Lung (tissue), 12 donors: ENCODE results near the gene ATP5PO. TPM values are rescaled to one million over a fixed set of nuclear protein-coding genes. Genes with fewer than 3 reads are reported as not detected.
"Not testable (repeated sequence)": the region's sequence is repeated elsewhere in the genome, so short reads cannot be mapped to it uniquely, and the experiment has no call there.

ENCODE experiments used
- ATAC-seq: fragments of 200-7000 bp; cut with Tn5 transposase; one replicate; pipeline ENCODE4 v1.9.1; 2020; ENCODE audit warnings: moderate number of reproducible peaks; ENCODE audit not compliant: insufficient read depth, low FRiP score
- DNase-seq, 3 donors: peaks; one replicate each; pipeline ENCODE4 v3.0.0-alpha.2; 2013 to 2017
- H3K27ac ChIP-seq, 2 donors: one replicate each; pipeline ENCODE4 v1.5.1; 2013; ENCODE audit warnings: mild to moderate bottlenecking in 2 of 2, moderate library complexity in 2 of 2, control low read depth in 1 of 2, inconsistent platforms in 1 of 2, low read depth in 1 of 2, low read length in 1 of 2
- H3K27me3 ChIP-seq, 3 donors: one replicate each; pipeline ENCODE4 v1.5.1; 2013; ENCODE audit warnings: low read length in 2 of 3; ENCODE audit not compliant: control insufficient read depth in 3 of 3, insufficient read depth in 3 of 3
- H3K36me3 ChIP-seq, 4 donors: one replicate each; pipeline ENCODE4 v1.5.1; 2013; ENCODE audit warnings: low read length in 4 of 4, mild to moderate bottlenecking in 1 of 4, moderate library complexity in 1 of 4; ENCODE audit not compliant: control insufficient read depth in 4 of 4, insufficient read depth in 4 of 4
- H3K4me1 ChIP-seq, 5 donors: one replicate each; pipeline ENCODE4 v1.5.1; 2013; ENCODE audit warnings: low read length in 5 of 5, mild to moderate bottlenecking in 2 of 5, moderate library complexity in 1 of 5; ENCODE audit not compliant: control insufficient read depth in 5 of 5, insufficient read depth in 5 of 5
- H3K4me3 ChIP-seq: one replicate; pipeline ENCODE4 v1.5.1; 2013; ENCODE audit warnings: mild to moderate bottlenecking, control low read depth, moderate library complexity
- H3K9ac ChIP-seq, 2 donors: one replicate each; pipeline ENCODE4 v1.5.1; 2013; ENCODE audit warnings: low read length in 2 of 2, control low read depth in 1 of 2; ENCODE audit not compliant: insufficient read depth in 1 of 2
- H3K9me3 ChIP-seq, 4 donors: one replicate each; pipeline ENCODE4 v1.5.1; 2013; ENCODE audit warnings: low read length in 3 of 4, mild to moderate bottlenecking in 1 of 4, moderate library complexity in 1 of 4; ENCODE audit not compliant: control insufficient read depth in 4 of 4, insufficient read depth in 3 of 4
- WGBS, 2 donors: extraction: QIAGEN DNeasy Blood & Tissue Kit; methylation state at CpG; one replicate each; pipeline ENCODE4 v1.1.7; 2013; 5-methylcytosine and 5-hydroxymethylcytosine counted together
- polyA plus RNA-seq, 2 donors: library from polyadenylated mRNA; stranded (reverse); fragments of 200-250 nt; gene quantifications; one replicate each; pipeline ENCODE4 v1.2.1, GENCODE V29; 2013
- total RNA-seq, 2 donors: library from RNA; depleted of rRNA in 1 of 2; stranded (reverse); fragments of >200 nt in 1 of 2; gene quantifications; one replicate each; pipeline ENCODE4 v1.2.1, GENCODE V29; 2014 to 2021
- TF ChIP-seq, protein P1 (sequence below): IDR thresholded peaks from 2 replicates; pipeline ENCODE4 v1.5.1; 2012; ENCODE audit warnings: mild to moderate bottlenecking; ENCODE audit errors: control extremely low read depth, extremely low read depth
- donor health status: control.
- donor health status: control.
- donor health status: Bipolar disorder and iron deficiency.
- donor health status: healthy.
- donor health status: DM: yes; HTN: yes; CAD: no.

ATP5PO gene
- total and polyA plus RNA-seq, 4 donors: 146 to 287 (median 175) TPM

DNA sequence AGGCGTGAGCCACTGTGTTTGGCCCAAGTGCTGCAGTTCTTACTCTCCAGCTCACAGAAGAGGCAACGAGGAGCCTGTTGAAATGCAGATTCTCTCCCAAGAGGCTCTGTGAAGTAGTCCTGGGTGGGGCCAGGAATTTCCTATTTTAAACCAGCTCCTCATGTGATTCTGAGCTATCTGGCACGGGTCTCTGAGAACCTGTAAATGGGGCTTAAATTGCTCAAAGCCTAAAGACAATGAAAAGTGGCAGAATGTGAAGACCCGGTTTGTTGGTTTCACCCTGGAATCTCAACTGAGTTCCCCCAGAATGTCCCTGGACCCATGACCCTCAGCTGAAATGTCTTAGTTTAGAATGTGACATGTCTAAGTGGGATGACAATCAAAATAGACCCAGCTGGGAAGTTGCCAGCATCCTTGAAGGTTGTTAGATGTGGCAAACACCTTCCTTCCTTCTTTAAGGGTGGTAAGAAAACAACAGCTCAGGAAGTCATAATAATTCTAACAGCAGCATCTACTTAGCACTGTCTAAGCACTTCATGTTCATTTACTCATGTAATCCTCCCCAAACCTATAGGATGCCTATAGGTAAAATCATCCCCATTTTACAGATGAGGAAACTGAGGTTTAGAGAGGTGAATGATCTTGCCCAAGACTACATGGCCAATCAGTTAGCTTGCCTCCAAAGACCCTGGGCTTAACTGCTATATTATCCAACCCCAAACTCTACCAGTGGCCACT, 20.9 kb upstream of the ATP5PO start:
- Histone ChIP-seq H3K9ac (no peak overlapping the region), H3K4me3 (no peak overlapping the region), H3K4me1 (peaks cover 0 to 8% (median 5%) of the 10 kb centered on the region in 5 donors), H3K27me3 (no peaks in the 10 kb centered on the region), H3K36me3 (no peaks in the 10 kb centered on the region), H3K27ac (peak overlapping the region in 1 of 2 donors; percentile 48), H3K9me3 (no peaks in the 10 kb centered on the region)
- DNase-seq (no peak), ATAC-seq (peak; percentile 36)
- TF ChIP-seq, protein P1, sequence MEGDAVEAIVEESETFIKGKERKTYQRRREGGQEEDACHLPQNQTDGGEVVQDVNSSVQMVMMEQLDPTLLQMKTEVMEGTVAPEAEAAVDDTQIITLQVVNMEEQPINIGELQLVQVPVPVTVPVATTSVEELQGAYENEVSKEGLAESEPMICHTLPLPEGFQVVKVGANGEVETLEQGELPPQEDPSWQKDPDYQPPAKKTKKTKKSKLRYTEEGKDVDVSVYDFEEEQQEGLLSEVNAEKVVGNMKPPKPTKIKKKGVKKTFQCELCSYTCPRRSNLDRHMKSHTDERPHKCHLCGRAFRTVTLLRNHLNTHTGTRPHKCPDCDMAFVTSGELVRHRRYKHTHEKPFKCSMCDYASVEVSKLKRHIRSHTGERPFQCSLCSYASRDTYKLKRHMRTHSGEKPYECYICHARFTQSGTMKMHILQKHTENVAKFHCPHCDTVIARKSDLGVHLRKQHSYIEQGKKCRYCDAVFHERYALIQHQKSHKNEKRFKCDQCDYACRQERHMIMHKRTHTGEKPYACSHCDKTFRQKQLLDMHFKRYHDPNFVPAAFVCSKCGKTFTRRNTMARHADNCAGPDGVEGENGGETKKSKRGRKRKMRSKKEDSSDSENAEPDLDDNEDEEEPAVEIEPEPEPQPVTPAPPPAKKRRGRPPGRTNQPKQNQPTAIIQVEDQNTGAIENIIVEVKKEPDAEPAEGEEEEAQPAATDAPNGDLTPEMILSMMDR: no peak
- 42 to 48% methylated on average over 4 of the region's 4 CpGs for WGBS, 2 donors

DNA sequence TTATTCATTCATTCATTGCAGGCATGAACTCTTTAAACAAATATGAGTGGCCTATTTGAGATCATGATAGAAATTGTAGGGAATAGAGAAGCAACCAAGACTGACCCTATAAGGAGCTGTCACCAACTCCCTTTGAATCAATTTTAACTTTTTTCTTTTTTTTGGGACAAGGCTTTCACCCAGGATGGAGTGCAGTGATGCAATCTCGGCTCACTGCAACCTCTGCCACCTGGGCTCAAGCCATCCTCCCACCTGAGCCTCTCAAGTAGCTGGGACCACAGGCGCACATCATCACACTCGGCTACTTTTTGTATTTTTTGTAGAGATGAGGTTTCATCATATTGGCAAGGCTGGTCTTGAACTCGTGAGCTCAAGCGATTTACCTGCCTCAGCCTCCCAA, 17.1 kb upstream of the ATP5PO start:
- DNase-seq: no peak
- Histone ChIP-seq H3K4me1 (peaks cover 0 to 8% (median 4%) of the 10 kb centered on the region in 5 donors), H3K9me3 (no peaks in the 10 kb centered on the region), H3K27me3 (no peaks in the 10 kb centered on the region), H3K36me3 (no peaks in the 10 kb centered on the region), H3K9ac (no peak overlapping the region), H3K4me3 (no peak overlapping the region), H3K27ac (no peak overlapping the region)
- TF ChIP-seq, protein P1: no peak
- 84 to 97% methylated on average over 5 of the region's 5 CpGs for WGBS, 2 donors
- ATAC-seq: no peak

DNA sequence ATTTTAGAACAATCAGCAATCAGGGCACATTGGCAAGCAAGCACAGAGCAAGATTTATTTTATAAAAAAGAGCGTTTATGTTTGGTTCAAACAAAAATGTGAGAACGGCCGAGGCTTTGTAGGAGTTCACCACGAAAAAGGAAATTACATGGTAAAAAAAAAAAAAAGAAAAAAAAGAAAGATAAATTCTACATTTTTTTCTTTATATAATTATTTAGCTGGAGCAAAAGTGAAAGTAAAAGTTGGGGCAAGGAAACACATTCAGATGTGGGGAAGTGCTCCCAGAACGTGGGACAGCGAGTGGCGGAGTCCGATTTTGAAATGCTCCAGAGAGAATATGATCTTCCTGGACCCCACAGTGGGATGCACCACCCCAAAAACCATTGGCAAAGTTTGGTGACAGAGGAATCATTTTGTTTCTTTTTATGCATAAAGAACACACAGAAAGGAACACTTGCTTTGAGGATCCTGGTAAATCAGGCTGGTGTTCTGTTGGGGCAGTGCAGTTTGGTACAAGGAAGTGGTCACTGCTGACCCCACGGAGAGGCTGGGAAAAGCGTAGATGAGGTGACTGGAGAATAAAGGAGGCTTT, 16.3 kb upstream of the ATP5PO start:
- ATAC-seq: no peak
- no peaks in the 10 kb centered on the region for H3K9me3 ChIP-seq
- no peaks in the 10 kb centered on the region for H3K27me3 ChIP-seq
- peaks cover 0 to 8% (median 2%) of the 10 kb centered on the region in 5 donors for H3K4me1 ChIP-seq
- no peak overlapping the region for H3K4me3 ChIP-seq
- no peaks in the 10 kb centered on the region for H3K36me3 ChIP-seq
- WGBS, 2 donors: 12 to 21% methylated on average over 10 of the region's 10 CpGs
- peak; percentile 32 to 70 (median 59) for DNase-seq
- H3K27ac ChIP-seq: peak overlapping the region in 1 of 2 donors; percentile 66
- TF ChIP-seq, protein P1: no peak
- peak overlapping the region in 1 of 2 donors; percentile 71 for H3K9ac ChIP-seq

DNA sequence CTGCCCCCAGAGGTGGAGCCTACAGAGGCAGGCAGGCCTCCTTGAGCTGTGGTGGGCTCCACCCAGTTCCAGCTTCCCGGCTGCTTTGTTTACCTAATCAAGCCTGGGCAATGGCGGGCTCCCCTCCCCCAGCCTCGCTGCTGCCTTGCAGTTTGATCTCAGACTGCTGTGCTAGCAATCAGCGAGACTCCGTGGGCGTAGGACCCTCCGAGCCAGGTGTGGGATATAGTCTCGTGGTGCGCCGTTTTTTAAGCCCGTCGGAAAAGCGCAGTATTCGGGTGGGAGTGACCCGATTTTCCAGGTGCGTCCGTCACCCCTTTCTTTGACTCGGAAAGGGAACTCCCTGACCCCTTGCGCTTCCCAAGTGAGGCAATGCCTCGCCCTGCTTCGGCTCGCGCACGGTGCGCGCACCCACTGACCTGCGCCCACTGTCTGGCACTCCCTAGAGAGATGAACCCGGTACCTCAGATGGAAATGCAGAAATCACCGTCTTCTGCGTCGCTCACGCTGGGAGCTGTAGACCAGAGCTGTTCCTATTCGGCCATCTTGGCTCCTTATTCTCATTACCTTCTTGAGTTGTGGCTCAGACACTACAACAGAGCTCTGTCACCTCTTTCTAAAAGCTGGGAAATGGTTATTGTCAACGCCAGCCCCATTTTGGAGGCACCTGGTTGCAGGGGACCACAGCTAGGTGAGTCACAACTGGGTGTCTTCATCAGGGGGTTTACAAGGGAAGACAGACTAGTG, 15.6 kb upstream of the ATP5PO start:
- peak in 1 of 3 donors; percentile 44 for DNase-seq
- not testable (repeated sequence) for H3K27me3 ChIP-seq, H3K4me1 ChIP-seq, H3K9me3 ChIP-seq, H3K4me3 ChIP-seq, ATAC-seq, H3K36me3 ChIP-seq
- WGBS, 2 donors: 62 to 75% methylated on average over 7 to 10 of the region's 34 CpGs
- H3K9ac ChIP-seq: peak overlapping the region in 1 of 2 donors; percentile 23
- H3K27ac ChIP-seq: peak overlapping the region in 1 of 2 donors; percentile 21

DNA sequence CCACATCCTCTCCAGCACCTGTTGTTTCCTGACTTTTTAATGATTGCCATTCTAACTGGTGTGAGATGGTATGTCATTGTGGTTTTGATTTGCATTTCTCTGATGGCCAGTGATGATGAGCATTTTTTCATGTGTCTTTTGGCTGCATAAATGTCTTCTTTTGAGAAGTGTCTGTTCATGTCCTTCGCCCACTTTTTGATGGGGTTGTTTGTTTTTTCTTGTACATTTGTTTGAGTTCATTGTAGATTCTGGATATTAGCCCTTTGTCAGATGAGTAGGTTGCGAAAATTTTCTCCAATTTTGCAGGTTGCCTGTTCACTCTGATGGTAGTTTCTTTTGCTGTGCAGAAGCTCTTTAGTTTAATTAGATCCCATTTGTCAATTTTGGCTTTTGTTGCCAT, 10.6 kb upstream of the ATP5PO start:
- ATAC-seq, DNase-seq, H3K4me1 ChIP-seq, H3K27me3 ChIP-seq, H3K4me3 ChIP-seq, H3K36me3 ChIP-seq, H3K9me3 ChIP-seq, H3K27ac ChIP-seq, H3K9ac ChIP-seq: not testable (repeated sequence)
- WGBS, 2 donors: 83 to 100% methylated on average over 1 to 2 of the region's 2 CpGs
